A549 treated with DMSO at 1 μM for 4 hours (cell line): Measurements from ENCODE around the gene DHRS7C. TPM values are rescaled to one million over a fixed set of nuclear protein-coding genes. Genes with fewer than 3 reads are reported as not detected.

Experiments used
- total RNA-seq: library from RNA; stranded (reverse); fragments of 200-300 nt; extraction: Qiagen RNA extraction; gene quantifications from 5 replicates; pipeline ENCODE4 v1.2.3, GENCODE V29; 2022; ENCODE audit warnings: low read depth

The DHRS7C gene, protein sequence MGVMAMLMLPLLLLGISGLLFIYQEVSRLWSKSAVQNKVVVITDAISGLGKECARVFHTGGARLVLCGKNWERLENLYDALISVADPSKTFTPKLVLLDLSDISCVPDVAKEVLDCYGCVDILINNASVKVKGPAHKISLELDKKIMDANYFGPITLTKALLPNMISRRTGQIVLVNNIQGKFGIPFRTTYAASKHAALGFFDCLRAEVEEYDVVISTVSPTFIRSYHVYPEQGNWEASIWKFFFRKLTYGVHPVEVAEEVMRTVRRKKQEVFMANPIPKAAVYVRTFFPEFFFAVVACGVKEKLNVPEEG
- not detected in 5 replicates for total RNA-seq

DNA sequence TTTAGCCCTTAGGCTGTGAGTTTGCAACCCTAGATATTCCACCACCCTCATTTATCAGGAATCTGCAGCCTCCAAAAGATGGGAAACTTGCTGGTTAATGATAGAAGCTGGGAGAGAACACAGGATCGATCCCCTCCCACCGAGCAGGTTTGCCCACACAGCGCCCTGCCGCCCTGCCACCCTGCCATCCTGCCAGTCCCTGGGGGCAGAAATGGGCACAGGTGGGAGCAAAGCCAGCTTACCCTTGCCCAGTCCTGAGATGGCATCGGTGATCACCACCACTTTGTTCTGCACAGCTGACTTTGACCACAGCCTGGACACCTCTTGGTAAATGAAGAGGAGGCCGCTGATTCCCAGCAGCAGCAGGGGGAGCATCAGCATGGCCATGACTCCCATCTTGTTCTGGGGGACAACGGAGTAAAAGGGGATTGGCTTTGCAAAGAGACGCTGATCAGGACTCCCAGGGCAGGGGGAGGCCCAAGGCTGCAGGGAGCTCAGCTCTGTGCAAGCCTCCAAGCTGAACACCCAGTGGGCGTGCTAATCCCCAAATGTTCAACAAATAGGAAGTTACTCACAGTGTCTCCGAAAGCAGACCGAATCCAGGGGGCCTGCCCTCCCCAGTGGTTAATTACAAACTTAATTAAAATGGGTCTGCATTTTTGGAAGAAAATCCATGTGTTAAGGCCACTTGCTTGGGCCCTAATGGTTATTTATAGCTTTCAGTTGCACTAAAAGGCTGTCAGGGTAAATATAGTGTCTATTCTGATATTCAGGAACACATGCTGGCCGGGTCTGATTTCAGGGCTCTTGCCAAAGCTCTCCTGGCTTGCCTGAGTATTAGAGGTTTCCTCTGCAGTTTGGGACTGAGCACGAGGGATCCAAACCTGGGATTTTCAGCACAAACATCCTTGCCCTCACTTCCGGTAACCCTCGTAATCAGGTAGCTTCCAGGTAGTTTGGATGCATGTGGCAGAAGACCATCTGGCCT is at the start of gene DHRS7C:
Gene DHRS7C, minus strand, starts transcription at position 704 of the 988 bp plus-strand sequence. Its CDS starts 308 bp downstream, at position 396.

DNA sequence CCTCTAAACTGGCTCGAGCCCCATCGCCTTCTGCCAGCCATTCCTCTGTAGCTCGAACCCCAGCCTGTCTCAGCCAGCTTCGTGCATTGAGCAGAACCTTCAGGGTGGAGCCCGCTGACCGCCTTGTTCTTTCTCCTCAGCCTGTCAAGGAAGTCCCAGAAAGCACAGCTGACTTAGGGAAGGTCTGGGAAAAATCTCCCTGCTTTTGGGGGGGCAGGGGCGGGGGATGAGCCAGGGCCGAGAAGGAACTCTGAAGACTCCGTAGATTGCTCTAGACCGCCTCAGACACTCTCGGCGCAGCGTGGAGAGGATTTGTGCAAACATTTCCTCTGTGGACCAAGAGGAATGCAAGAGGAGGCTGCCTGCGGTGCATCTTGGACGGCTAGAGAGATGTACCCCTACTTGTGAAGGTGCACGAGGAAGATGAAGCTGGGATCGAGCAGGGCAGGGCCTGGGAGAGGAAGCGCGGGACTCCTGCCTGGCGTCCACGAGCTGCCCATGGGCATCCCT is 34.3 kb upstream of the DHRS7C start, which contains the start of gene GLP2R:
Gene GLP2R, plus strand, starts transcription at position 284 of the 510 bp plus-strand sequence. Its CDS starts 140 bp downstream, at position 424.

DNA sequence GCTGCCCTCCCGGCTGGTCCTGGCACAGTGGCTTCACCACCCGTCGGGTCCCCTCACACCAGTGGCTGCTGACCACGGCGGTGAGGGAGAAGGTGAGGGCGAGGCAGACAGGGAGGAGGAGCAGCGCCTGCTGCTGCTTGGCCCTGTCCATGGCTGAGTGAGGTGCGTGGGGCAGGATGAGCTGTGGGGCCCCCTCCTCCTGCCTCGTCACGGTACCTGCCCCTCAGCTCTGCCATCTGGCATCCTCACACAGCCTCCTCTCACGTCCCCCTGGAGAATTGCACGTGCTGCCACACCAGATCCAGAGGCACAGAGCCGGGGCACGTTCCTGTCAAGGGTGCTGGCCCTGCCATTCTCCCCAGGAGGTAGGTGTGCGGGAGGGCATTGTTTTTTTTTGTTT is 30.5 kb upstream of the DHRS7C start, which contains the start of gene GSG1L2:
Gene GSG1L2, minus strand, starts transcription at position 159 of the 400 bp plus-strand sequence. Its CDS starts 8 bp downstream, at position 151.

Other genes starting within 250 kb of the DHRS7C start
- 60.1 to 77.2 TPM (median 63.0 TPM) in 5 replicates for gene STX8, start 215.8 kb downstream of the DHRS7C start, total RNA-seq
- 0.06 TPM in 1 of 5 replicates, not detected in the others for gene CFAP52, start 214.9 kb downstream of the DHRS7C start, total RNA-seq
- 4.4 to 5.9 TPM (median 5.1 TPM) in 5 replicates for gene USP43, start 146.1 kb downstream of the DHRS7C start, total RNA-seq
- not detected in 5 replicates for gene GSG1L2, start 30.5 kb upstream of the DHRS7C start, total RNA-seq
- 8.2 to 19.9 TPM (median 11.0 TPM) in 5 replicates for gene GLP2R, start 34.3 kb upstream of the DHRS7C start, total RNA-seq
- gene RCVRN, start 113.7 kb upstream of the DHRS7C start, total RNA-seq: 0.13 TPM in 1 of 5 replicates, not detected in the others